HUES6 (cell line): ENCODE data around the gene SUPT20HL2.
A peak's percentile ranks its signal among the peaks of the same experiment; 100 is the strongest.
"Not testable (repeated sequence)": the region's sequence is repeated elsewhere in the genome, so short reads cannot be mapped to it uniquely, and the experiment has no call there.

Experiments used
- H3K27ac ChIP-seq: 2 replicates; pipeline ENCODE4 v1.7.0; 2013; ENCODE audit warnings: low read depth, mild to moderate bottlenecking, low read length, inconsistent platforms
- H3K27me3 ChIP-seq: 2 replicates; pipeline ENCODE4 v1.6.1; 2013; ENCODE audit warnings: low read length; ENCODE audit not compliant: control insufficient read depth, insufficient read depth
- H3K36me3 ChIP-seq: 2 replicates; pipeline ENCODE4 v1.6.1; 2013; ENCODE audit warnings: low read length; ENCODE audit not compliant: control insufficient read depth, insufficient read depth
- H3K4me1 ChIP-seq: 2 replicates; pipeline ENCODE4 v1.6.1; 2013; ENCODE audit warnings: low read length; ENCODE audit not compliant: control insufficient read depth, insufficient read depth
- H3K4me3 ChIP-seq: 2 replicates; pipeline ENCODE4 v1.5.1; 2013; ENCODE audit warnings: low read depth, low read length
- H3K9ac ChIP-seq: one replicate; pipeline ENCODE4 v1.6.1; 2013; ENCODE audit warnings: mild to moderate bottlenecking, low read length
- H3K9me3 ChIP-seq: 2 replicates; pipeline ENCODE4 v1.6.1; 2013; ENCODE audit warnings: low read depth, low read length; ENCODE audit not compliant: control insufficient read depth, insufficient read depth

Gene SUPT20HL2

DNA sequence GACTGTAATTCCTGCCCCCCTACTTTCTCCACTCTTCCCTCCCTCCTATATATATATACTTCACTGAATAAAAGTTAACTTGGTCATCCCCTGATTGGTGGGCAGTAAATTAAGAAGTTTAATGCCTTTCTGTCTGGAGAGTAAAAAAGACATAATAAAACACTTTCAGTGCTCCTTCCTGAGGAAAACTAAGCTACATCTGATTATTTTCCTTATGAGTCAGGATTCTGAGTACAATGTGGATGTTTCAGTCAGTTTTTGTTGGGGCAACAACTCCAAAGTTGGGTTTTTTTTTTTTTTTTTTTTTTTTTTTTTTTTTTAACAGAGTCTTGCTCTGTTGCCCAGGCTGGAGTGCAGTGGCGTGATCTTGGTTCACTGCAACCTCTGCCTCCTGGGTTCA lies 22.0 kb upstream of the SUPT20HL2 start:
- no peak overlapping the region for H3K9ac ChIP-seq

DNA sequence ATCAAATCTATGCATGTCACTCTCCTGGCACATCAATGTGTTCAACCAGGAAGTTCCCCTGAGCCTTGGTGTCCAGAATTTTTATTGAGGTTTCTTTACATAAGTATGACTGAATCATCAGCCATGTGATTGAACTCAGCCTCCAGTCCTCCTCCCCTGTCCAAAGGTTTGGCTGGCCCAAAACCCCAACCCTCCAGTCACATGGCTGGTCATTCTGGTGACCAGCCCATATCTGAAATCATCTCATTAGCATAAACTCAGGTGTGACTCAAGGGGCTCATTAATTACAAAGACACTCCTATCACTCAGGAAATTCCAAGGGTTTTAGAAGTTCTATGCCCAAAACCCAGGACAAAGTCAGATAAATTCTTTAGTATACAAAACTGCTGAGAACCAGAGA lies 20.6 kb upstream of the SUPT20HL2 start:
- no peaks in the 10 kb centered on the region for H3K9me3 ChIP-seq
- no peak overlapping the region for H3K4me3 ChIP-seq
- no peak overlapping the region for H3K27ac ChIP-seq
- H3K4me1 ChIP-seq = no peaks in the 10 kb centered on the region
- H3K27me3 ChIP-seq = peaks cover 6% of the 10 kb centered on the region; the same call in 1 of the 2 replicates
- no peak overlapping the region for H3K9ac ChIP-seq
- no peaks in the 10 kb centered on the region for H3K36me3 ChIP-seq

More for the DNA sequence above, 22.0 kb upstream of the SUPT20HL2 start:
- no peaks in the 10 kb centered on the region for H3K9me3 ChIP-seq
- H3K36me3 ChIP-seq = no peaks in the 10 kb centered on the region
- no peak overlapping the region for H3K27ac ChIP-seq
- peaks cover 3% of the 10 kb centered on the region; the same call in 1 of the 2 replicates for H3K27me3 ChIP-seq
- no peaks in the 10 kb centered on the region for H3K4me1 ChIP-seq
- no peak overlapping the region for H3K4me3 ChIP-seq

DNA sequence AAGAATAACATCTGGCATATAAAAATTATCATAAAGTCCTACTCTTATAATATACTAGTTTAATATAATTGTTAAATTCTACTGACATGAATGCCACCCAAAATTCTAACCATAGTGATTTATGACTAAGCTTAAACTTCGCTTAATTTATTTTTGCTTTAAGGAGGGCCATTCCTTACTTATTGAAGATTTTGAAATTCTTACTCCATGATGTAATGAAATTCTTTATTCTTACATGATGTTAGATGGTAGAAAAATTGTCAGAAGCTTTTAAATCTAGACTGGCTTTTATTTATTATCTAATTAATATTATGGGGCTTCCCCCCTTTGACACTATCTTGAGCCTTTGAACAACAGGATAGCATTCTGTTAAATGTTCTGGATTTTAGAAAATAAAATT lies 19.5 kb upstream of the SUPT20HL2 start:
- Histone ChIP-seq H3K27me3 (peaks cover 6% of the 10 kb centered on the region; the same call in 1 of the 2 replicates), H3K4me1 (no peaks in the 10 kb centered on the region), H3K27ac (no peak overlapping the region), H3K9me3 (no peaks in the 10 kb centered on the region), H3K36me3 (no peaks in the 10 kb centered on the region), H3K4me3 (no peak overlapping the region), H3K9ac (no peak overlapping the region)

DNA sequence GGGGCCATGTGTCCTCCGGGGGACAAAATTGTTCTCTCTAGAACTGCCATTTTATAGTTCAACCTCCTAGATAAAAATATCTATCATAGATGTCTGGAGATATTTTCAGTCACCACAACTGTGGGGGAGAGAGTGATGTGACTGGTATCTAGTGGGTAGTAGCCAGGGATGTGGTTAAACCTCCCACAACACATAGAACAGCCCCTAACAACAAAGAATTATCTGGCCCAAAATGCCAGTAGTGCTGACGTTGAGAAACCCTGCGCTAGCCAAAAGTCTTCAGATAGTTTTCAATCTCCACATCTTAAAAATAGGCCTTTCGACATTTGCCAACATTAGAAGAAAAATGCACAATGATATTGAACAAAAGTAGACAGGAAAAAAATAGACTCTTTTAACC lies 19.0 kb upstream of the SUPT20HL2 start:
- H3K36me3 ChIP-seq = no peaks in the 10 kb centered on the region
- peaks cover 6% of the 10 kb centered on the region; the same call in 1 of the 2 replicates for H3K27me3 ChIP-seq
- no peak overlapping the region for H3K27ac ChIP-seq
- no peak overlapping the region for H3K4me3 ChIP-seq
- H3K9ac ChIP-seq = no peak overlapping the region
- H3K9me3 ChIP-seq = no peaks in the 10 kb centered on the region
- no peaks in the 10 kb centered on the region for H3K4me1 ChIP-seq

DNA sequence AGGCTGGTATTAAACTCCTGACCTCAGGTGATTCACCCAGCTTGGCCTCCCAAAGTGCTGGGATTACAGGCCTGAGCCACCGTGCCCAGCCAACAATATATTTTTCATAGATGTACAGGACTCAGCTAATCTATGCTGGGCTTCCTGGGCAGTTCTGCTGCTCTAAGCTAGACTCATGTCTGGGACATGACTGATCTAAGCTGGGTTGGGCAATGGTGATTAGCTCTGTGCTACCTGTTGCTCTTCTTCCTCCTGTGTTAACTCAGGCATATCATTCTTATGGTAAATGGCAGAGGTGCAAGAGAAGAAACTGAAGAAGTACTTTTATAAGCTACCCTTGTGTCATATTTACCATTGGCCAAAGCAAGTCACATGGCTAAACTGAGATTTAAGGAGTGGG lies 11.4 kb upstream of the SUPT20HL2 start:
- Histone ChIP-seq H3K27me3 (peaks cover 3% of the 10 kb centered on the region; the same call in 1 of the 2 replicates), H3K36me3 (no peaks in the 10 kb centered on the region), H3K9ac (no peak overlapping the region), H3K27ac (no peak overlapping the region), H3K9me3 (no peaks in the 10 kb centered on the region), H3K4me1 (no peaks in the 10 kb centered on the region), H3K4me3 (no peak overlapping the region)

DNA sequence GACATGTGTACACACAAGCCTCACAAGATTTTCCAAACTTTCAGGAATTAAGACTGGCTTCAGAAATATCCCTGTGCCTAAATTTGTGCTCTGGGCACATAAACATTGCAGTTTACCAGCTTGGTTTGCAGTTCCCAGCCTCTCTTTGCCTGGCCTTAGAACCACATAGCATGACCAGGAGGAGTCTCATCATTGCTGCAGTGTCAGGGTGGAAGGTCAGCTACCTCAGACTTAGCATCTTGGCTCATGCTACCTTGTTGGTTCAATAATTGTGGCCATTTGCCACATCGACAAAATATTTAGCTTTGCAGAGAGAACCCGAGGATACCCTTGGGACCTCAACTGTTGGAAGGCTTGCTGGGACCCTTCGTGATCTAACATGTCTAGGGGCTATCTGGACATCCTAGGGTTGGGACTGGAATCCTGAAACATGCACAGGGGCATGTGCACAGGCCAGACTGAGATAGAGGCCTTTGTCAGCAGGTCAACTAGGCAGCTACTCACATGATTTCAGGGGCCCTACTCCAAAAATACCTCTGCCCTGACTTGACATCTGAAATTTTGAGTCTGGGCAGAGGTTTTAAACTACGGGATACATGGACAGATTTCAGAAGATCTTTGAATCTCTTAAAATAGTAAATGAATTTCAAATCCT lies 8.0 kb upstream of the SUPT20HL2 start:
- no peak overlapping the region for H3K9ac ChIP-seq
- H3K27me3 ChIP-seq = no peaks in the 10 kb centered on the region; the same call in 1 of the 2 replicates
- H3K4me3 ChIP-seq = no peak overlapping the region
- H3K36me3 ChIP-seq = no peaks in the 10 kb centered on the region
- H3K9me3 ChIP-seq = no peaks in the 10 kb centered on the region
- H3K4me1 ChIP-seq = no peaks in the 10 kb centered on the region
- no peak overlapping the region for H3K27ac ChIP-seq

DNA sequence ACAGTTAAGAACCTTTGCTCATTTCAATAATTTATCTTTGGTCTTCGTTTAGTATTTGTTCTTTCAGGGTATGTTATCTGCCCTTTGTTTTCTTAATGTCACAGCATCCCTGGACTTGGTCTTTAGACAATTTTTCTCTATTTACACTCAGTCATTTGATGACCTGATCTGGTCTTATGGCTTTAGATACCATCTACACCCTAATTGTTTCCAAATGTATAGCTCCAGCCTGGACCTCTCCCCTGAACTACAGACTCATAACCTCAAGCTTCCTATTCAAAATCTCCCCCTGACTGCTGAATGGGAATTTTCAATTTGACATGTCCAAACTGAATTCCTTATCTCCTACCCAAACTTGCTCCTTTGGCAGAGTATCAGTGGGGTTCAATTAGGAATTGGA lies 3.7 kb upstream of the SUPT20HL2 start:
- Histone ChIP-seq H3K27ac (no peak overlapping the region), H3K36me3 (no peaks in the 10 kb centered on the region), H3K9me3 (no peaks in the 10 kb centered on the region), H3K27me3 (peaks cover 4% of the 10 kb centered on the region; the same call in 1 of the 2 replicates), H3K9ac (no peak overlapping the region), H3K4me3 (no peak overlapping the region), H3K4me1 (no peaks in the 10 kb centered on the region)

DNA sequence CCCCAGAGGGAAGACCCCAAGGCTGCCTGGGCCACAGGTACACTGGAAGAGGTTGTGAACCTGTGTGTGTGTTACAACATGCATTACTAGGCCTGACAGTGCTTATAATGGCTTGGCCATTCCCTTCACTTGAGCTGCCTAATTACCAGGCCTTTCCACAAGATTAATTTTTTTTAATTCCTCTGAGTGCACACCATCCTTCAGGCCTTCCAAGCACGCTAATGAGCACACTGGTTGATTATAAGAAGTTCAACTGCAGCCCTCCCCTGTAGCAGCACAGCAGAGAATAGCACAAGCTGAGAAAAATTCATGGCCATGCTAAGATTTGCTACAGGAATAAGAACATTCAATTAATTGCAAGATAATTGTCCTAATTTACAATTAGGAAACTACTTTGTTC lies 2.2 kb upstream of the SUPT20HL2 start:
- no peak overlapping the region for H3K9ac ChIP-seq
- no peaks in the 10 kb centered on the region for H3K36me3 ChIP-seq
- no peak overlapping the region for H3K4me3 ChIP-seq
- peaks cover 7% of the 10 kb centered on the region for H3K4me1 ChIP-seq
- H3K27me3 ChIP-seq = peaks cover 4% of the 10 kb centered on the region; the same call in 1 of the 2 replicates
- H3K9me3 ChIP-seq = no peaks in the 10 kb centered on the region
- H3K27ac ChIP-seq = no peak overlapping the region

DNA sequence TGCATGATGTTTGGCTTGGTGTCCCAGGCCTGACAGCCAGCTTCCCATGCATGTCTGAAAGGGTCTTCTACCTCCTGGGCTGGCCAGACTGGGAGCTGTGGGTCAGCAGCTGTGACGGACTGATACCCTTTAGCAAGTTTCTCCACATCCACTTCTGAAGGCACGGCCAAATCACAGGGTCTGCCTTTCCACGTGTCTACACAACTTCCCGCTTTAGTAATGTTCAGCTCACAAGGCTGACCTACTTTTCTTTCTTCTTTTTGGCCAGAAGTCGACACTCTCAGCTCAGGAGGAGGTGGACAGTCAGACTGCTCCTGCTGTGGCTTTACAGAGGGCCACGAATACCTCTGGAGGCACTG lies 1.6 kb downstream of the SUPT20HL2 start:
- not testable (repeated sequence) for H3K4me3 ChIP-seq

DNA sequence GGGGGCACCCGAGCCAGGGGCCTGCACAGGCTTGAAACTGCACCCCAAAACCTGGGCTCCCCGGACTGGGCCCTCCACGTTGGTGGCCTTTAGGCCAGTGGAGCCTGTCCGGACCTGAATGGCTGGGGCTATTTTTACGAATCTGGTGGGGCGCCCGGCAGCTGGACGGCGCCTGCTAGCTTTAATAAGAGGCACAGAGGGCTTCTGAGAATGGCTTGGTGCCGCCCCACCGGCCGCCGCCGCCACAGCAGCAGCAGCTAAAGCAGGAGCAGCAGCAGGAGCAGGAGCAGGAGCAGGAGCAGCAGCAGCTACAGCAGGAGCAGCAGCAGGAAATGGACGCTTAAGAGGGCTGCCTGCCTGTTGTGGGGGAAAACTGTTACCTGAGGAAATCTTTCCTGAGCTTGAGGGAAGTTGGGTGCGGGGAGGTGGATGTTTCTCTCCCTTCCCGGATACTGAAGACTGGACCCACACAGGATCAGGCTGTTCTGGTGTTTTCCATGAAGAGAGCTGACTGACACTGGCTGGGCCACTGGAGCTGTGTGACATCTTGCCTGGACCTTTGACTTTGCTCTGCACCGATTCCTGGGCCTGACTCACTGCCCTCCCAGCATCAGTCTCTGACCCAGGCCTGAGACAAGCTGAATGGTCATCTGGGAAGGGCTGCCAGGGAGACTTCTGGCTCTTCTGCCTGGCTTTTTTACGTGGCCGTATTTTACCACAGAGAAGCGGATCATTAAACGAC lies 2.2 kb downstream of the SUPT20HL2 start:
- not testable (repeated sequence) for H3K4me3 ChIP-seq, H3K9ac ChIP-seq, H3K9me3 ChIP-seq, H3K27me3 ChIP-seq, H3K36me3 ChIP-seq
- 0 out of 2 replicates have a peak overlapping the region, but pooled peaks have one; percentile 25 for H3K27ac ChIP-seq
- H3K4me1 ChIP-seq = peaks cover 16% of the 10 kb centered on the region

More for the DNA sequence above, 1.6 kb downstream of the SUPT20HL2 start:
- not testable (repeated sequence) for H3K9me3 ChIP-seq, H3K27me3 ChIP-seq, H3K36me3 ChIP-seq, H3K9ac ChIP-seq, H3K27ac ChIP-seq
- H3K4me1 ChIP-seq = peaks cover 16% of the 10 kb centered on the region

DNA sequence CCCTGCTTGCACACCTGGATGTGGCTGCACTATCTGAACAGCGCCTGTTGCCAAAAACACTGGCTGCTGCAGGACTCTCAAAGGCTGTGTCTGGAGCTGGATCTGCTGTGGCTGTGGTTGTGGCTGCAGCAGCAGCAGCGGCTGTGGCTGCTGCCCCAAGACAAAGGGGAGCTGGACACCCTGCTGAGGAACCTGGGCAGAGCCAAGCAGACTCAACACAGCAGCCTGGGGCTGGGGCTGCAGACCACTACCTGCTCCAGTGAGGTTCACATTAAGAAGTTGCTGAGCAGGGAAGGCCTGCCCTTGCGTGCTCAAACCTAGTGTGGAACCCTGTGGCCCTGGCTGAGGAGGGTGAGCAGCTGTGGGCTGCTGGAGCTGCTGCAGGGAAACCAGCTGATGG lies 3.0 kb downstream of the SUPT20HL2 start:
- H3K36me3 ChIP-seq, H3K27me3 ChIP-seq, H3K9me3 ChIP-seq, H3K4me3 ChIP-seq, H3K27ac ChIP-seq: not testable (repeated sequence)
- Histone ChIP-seq H3K4me1 (peaks cover 16% of the 10 kb centered on the region), H3K9ac (peak overlapping the region; percentile 19)
